OCI-LY1 (cell line): ENCODE data around the gene DHX8.

Source experiments
- EZH2 ChIP-seq: fragments of 200-600 bp; sonication (generic), shearing (Covaris generic); IDR thresholded peaks from 2 replicates; pipeline ENCODE4 v1.8.0; 2017; ENCODE audit warnings: borderline replicate concordance, mixed run types, mild to moderate bottlenecking, antibody characterized with exemption, low read length, moderate library complexity, mixed read lengths
- TF ChIP-seq, protein P1 (sequence below): fragments of 200-600 bp; sonication (generic), shearing (Covaris generic); IDR thresholded peaks from 2 replicates; pipeline ENCODE4 v1.5.1; 2017; ENCODE audit warnings: mild to moderate bottlenecking, antibody characterized with exemption, low read length, moderate library complexity, mixed read lengths

DNA sequence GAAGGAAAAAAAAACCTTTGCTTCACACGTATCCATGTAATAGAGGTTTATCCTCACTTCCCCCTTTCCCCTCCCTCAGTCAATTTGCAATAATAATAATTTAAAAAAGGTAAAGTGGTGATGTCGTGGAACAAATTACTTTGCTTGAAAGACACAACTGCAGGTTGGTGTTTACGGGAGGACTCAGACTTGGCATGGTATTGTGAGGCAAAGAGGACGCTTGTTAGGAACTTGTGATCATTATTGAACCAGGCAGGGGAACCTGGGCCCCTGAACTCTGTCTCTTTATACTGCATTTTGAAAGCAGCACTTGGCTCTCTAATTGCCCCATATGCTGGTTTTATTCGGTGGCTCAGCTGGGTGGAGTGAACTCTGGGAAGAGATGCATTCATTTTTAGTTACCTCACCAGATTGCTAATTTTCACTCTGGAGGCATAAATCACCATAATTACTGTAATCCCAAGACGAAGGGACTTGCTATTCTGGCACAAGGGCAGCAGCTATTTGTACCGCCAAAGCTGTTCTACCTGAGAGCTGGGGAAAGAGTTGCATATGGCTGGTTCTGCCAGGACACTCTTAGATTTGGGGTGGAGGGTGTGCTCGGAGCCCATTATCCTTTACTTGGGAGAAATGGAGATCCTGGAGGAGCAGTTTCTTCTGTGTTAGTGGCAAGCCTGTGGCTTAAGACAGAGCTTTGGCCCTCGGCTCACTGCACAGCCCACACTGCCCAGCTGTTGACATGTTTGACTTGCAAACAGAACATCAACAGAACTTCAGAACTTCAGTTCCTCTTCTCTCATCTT is 5.7 kb upstream of the DHX8 start:
- TF ChIP-seq EZH2, result no peak
- TF ChIP-seq, protein P1, sequence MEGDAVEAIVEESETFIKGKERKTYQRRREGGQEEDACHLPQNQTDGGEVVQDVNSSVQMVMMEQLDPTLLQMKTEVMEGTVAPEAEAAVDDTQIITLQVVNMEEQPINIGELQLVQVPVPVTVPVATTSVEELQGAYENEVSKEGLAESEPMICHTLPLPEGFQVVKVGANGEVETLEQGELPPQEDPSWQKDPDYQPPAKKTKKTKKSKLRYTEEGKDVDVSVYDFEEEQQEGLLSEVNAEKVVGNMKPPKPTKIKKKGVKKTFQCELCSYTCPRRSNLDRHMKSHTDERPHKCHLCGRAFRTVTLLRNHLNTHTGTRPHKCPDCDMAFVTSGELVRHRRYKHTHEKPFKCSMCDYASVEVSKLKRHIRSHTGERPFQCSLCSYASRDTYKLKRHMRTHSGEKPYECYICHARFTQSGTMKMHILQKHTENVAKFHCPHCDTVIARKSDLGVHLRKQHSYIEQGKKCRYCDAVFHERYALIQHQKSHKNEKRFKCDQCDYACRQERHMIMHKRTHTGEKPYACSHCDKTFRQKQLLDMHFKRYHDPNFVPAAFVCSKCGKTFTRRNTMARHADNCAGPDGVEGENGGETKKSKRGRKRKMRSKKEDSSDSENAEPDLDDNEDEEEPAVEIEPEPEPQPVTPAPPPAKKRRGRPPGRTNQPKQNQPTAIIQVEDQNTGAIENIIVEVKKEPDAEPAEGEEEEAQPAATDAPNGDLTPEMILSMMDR, result no peak
